IPS-20b (cell line): ENCODE data around the gene REXO4.
"Not testable (repeated sequence)": the region's sequence is repeated elsewhere in the genome, so short reads cannot be mapped to it uniquely, and the experiment has no call there.

Experiments
- H3K27ac ChIP-seq: one replicate; pipeline ENCODE4 v1.5.1; 2013; ENCODE audit warnings: low read length
- H3K27me3 ChIP-seq: 2 replicates; pipeline ENCODE4 v1.6.1; 2013; ENCODE audit warnings: mild to moderate bottlenecking, low read length, inconsistent platforms; ENCODE audit not compliant: insufficient read depth
- H3K36me3 ChIP-seq: 2 replicates; pipeline ENCODE4 v1.6.1; 2013; ENCODE audit warnings: low read depth, mild to moderate bottlenecking, inconsistent platforms, low read length, moderate library complexity; ENCODE audit not compliant: insufficient read depth
- H3K4me1 ChIP-seq: 2 replicates; pipeline ENCODE4 v1.6.1; 2013; ENCODE audit warnings: mild to moderate bottlenecking, control low read depth, inconsistent platforms, low read length, moderate library complexity; ENCODE audit not compliant: insufficient read depth
- H3K4me3 ChIP-seq: 2 replicates; pipeline ENCODE4 v1.5.1; 2013; ENCODE audit warnings: mild to moderate bottlenecking, low read length, inconsistent platforms
- H3K9ac ChIP-seq: 2 replicates; pipeline ENCODE4 v1.6.1; 2013; ENCODE audit warnings: low read depth, mild to moderate bottlenecking, inconsistent platforms, low read length, moderate library complexity
- H3K9me3 ChIP-seq: 2 replicates; pipeline ENCODE4 v1.6.1; 2013; ENCODE audit warnings: mild to moderate bottlenecking, low read depth, low read length, inconsistent platforms; ENCODE audit not compliant: insufficient read depth

REXO4 gene

GRCh38 chr9:133457748-133458147 lies 39.9 kb upstream of the REXO4 start:
- H3K27me3 ChIP-seq = peaks cover 4% of the 10 kb centered on the region; the same call in 1 of the 2 replicates
- peaks cover 7% of the 10 kb centered on the region for H3K4me1 ChIP-seq
- H3K9ac ChIP-seq = no peak overlapping the region
- no peaks in the 10 kb centered on the region for H3K9me3 ChIP-seq
- H3K4me3 ChIP-seq = no peak overlapping the region
- no peaks in the 10 kb centered on the region for H3K36me3 ChIP-seq
- H3K27ac ChIP-seq = no peak overlapping the region

GRCh38 chr9:133457233-133457632 lies 39.4 kb upstream of the REXO4 start:
- H3K27ac ChIP-seq = no peak overlapping the region
- H3K27me3 ChIP-seq = peaks cover 4% of the 10 kb centered on the region; the same call in 1 of the 2 replicates
- H3K4me3 ChIP-seq = no peak overlapping the region
- no peaks in the 10 kb centered on the region for H3K36me3 ChIP-seq
- H3K9ac ChIP-seq = no peak overlapping the region
- peaks cover 7% of the 10 kb centered on the region for H3K4me1 ChIP-seq
- no peaks in the 10 kb centered on the region for H3K9me3 ChIP-seq

- Histone ChIP-seq H3K9ac (no peak overlapping the region), H3K27ac (no peak overlapping the region), H3K27me3 (peaks cover 4% of the 10 kb centered on the region; the same call in 1 of the 2 replicates), H3K9me3 (no peaks in the 10 kb centered on the region), H3K36me3 (no peaks in the 10 kb centered on the region), H3K4me3 (no peak overlapping the region), H3K4me1 (peaks cover 7% of the 10 kb centered on the region)
Measured at GRCh38 chr9:133456409-133456808, 38.6 kb upstream of the REXO4 start.

GRCh38 chr9:133455936-133456335 lies 38.1 kb upstream of the REXO4 start:
- Histone ChIP-seq H3K9ac (no peak overlapping the region), H3K9me3 (no peaks in the 10 kb centered on the region), H3K36me3 (no peaks in the 10 kb centered on the region), H3K4me3 (no peak overlapping the region), H3K27me3 (peaks cover 4% of the 10 kb centered on the region; the same call in 1 of the 2 replicates), H3K4me1 (peaks cover 3% of the 10 kb centered on the region), H3K27ac (no peak overlapping the region)

- no peak overlapping the region for H3K27ac ChIP-seq
- H3K9ac ChIP-seq = no peak overlapping the region
- peaks cover 4% of the 10 kb centered on the region; the same call in 1 of the 2 replicates for H3K27me3 ChIP-seq
- H3K4me1 ChIP-seq = no peaks in the 10 kb centered on the region
- H3K4me3 ChIP-seq = no peak overlapping the region
- no peaks in the 10 kb centered on the region for H3K9me3 ChIP-seq
- H3K36me3 ChIP-seq = no peaks in the 10 kb centered on the region
Measured at GRCh38 chr9:133454943-133455673, 37.3 kb upstream of the REXO4 start.

GRCh38 chr9:133454325-133454724 lies 36.5 kb upstream of the REXO4 start:
- H3K4me1 ChIP-seq = no peaks in the 10 kb centered on the region
- H3K27ac ChIP-seq = no peak overlapping the region
- H3K9me3 ChIP-seq = no peaks in the 10 kb centered on the region
- H3K4me3 ChIP-seq = no peak overlapping the region
- peaks cover 4% of the 10 kb centered on the region; the same call in 1 of the 2 replicates for H3K27me3 ChIP-seq
- H3K9ac ChIP-seq = no peak overlapping the region
- H3K36me3 ChIP-seq = no peaks in the 10 kb centered on the region

- Histone ChIP-seq H3K9ac (no peak overlapping the region), H3K27ac (no peak overlapping the region), H3K27me3 (peaks cover under 1% of the 10 kb centered on the region; the same call in 1 of the 2 replicates), H3K4me1 (no peaks in the 10 kb centered on the region), H3K36me3 (no peaks in the 10 kb centered on the region), H3K9me3 (no peaks in the 10 kb centered on the region), H3K4me3 (no peak overlapping the region)
Measured at GRCh38 chr9:133453651-133454050, 35.8 kb upstream of the REXO4 start.

- H3K4me3 ChIP-seq = no peak overlapping the region
- H3K9me3 ChIP-seq = no peaks in the 10 kb centered on the region
- no peaks in the 10 kb centered on the region for H3K36me3 ChIP-seq
- no peaks in the 10 kb centered on the region for H3K4me1 ChIP-seq
- no peak overlapping the region for H3K27ac ChIP-seq
- H3K9ac ChIP-seq = no peak overlapping the region
- H3K27me3 ChIP-seq = no peaks in the 10 kb centered on the region
Measured at GRCh38 chr9:133452562-133452961, 34.8 kb upstream of the REXO4 start.

GRCh38 chr9:133451865-133452264 lies 34.1 kb upstream of the REXO4 start:
- not testable (repeated sequence) for H3K27me3 ChIP-seq, H3K27ac ChIP-seq

GRCh38 chr9:133449760-133450159 lies 31.9 kb upstream of the REXO4 start:
- Histone ChIP-seq H3K27ac (no peak overlapping the region), H3K9me3 (no peaks in the 10 kb centered on the region), H3K9ac (no peak overlapping the region), H3K4me3 (no peak overlapping the region), H3K36me3 (no peaks in the 10 kb centered on the region), H3K27me3 (no peaks in the 10 kb centered on the region), H3K4me1 (no peaks in the 10 kb centered on the region)

More at GRCh38 chr9:133451865-133452264, 34.1 kb upstream of the REXO4 start:
- not testable (repeated sequence) for H3K4me1 ChIP-seq, H3K9me3 ChIP-seq, H3K9ac ChIP-seq, H3K4me3 ChIP-seq, H3K36me3 ChIP-seq

- no peaks in the 10 kb centered on the region for H3K9me3 ChIP-seq
- H3K36me3 ChIP-seq = no peaks in the 10 kb centered on the region
- H3K4me3 ChIP-seq = no peak overlapping the region
- no peaks in the 10 kb centered on the region for H3K4me1 ChIP-seq
- no peak overlapping the region for H3K27ac ChIP-seq
- no peaks in the 10 kb centered on the region for H3K27me3 ChIP-seq
- no peak overlapping the region for H3K9ac ChIP-seq
Measured at GRCh38 chr9:133448487-133448972, 30.7 kb upstream of the REXO4 start.

GRCh38 chr9:133445293-133445969 lies 27.6 kb upstream of the REXO4 start:
- Histone ChIP-seq H3K4me3 (no peak overlapping the region), H3K27me3 (no peaks in the 10 kb centered on the region)

More at GRCh38 chr9:133445293-133445969, 27.6 kb upstream of the REXO4 start:
- Histone ChIP-seq H3K9ac (no peak overlapping the region), H3K4me1 (no peaks in the 10 kb centered on the region), H3K27ac (no peak overlapping the region), H3K36me3 (no peaks in the 10 kb centered on the region), H3K9me3 (no peaks in the 10 kb centered on the region)
